ENCODE measurements around the gene HOXA9.

- TF ChIP-seq CTCF (conservative IDR thresholded peaks at IDR 0.05; ENCODE audit: low read length) (no peak), EZH2phosphoT487 (IDR thresholded peaks at IDR 0.05; ENCODE audit: borderline replicate concordance, low read depth, low read length) (no peak)
Observed at GRCh38 chr7:27178366-27178765, 13.0 kb upstream of the HOXA9 start.

Data from OCI-LY7 (cell line).